Measurements from ENCODE around the gene TNRC6A. TPM values are rescaled to one million over a fixed set of nuclear protein-coding genes. Genes with fewer than 3 reads are reported as not detected.
A peak's percentile ranks its signal among the peaks of the same experiment; 100 is the strongest.
"Not testable (repeated sequence)": the region's sequence is repeated elsewhere in the genome, so short reads cannot be mapped to it uniquely, and the experiment has no call there.

Gene TNRC6A
- total and polyA plus RNA-seq, 2 experiments from 2014 or later, result 93.1 to 124 TPM

DNA sequence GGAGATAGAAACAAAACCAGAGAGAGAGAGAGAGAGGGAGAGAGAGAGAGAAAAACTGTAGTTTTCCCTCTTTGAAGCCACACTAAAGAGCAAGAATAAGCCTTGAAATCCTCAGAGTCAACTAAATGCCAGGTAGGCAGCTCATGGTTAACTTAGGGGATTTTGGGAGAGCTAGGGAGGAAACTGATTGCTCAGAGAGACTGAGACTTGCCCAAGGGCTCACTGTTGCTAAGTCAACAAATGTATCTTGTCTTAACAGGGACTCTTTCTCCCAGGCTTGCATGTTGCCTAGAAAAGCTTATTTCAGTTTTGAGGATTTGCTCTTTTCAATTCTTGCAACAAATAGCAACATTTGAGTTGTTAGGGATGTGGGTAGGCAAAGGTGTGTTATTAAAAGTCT lies 111.8 kb downstream of the TNRC6A start:
- ATAC-seq, result no peak
- no peak overlapping the region for H3K4me3 ChIP-seq
- H3K36me3 ChIP-seq (ENCODE audit: insufficient read depth), result no peaks in the 10 kb centered on the region
- no peaks in the 10 kb centered on the region for H3K36me3 Mint-ChIP-seq (ENCODE audit: low read depth)
- H3K27ac Mint-ChIP-seq, result no peak overlapping the region
- no peaks in the 10 kb centered on the region for H3K27me3 ChIP-seq (ENCODE audit: insufficient read depth)
- no peak overlapping the region for H2AFZ ChIP-seq
- no peak overlapping the region for H3K27ac ChIP-seq (ENCODE audit: low read depth)
- H3K9me2 ChIP-seq (ENCODE audit: insufficient read depth), result no peaks in the 10 kb centered on the region
- H3K4me1 ChIP-seq (ENCODE audit: insufficient read depth), result no peaks in the 10 kb centered on the region
- H3K79me2 ChIP-seq (replicated peaks; ENCODE audit: insufficient read depth), result no peaks in the 10 kb centered on the region
- no peak overlapping the region for H3K4me2 ChIP-seq
- H4K20me1 ChIP-seq (replicated peaks; ENCODE audit: insufficient read depth), result no peaks in the 10 kb centered on the region
- no peak for TF ChIP-seq CREB1 (CRISPR knock-in tag; IDR thresholded peaks at IDR 0.05; ENCODE audit: low read depth)
- H3K27me3 Mint-ChIP-seq (ENCODE audit: insufficient read depth, low read depth, poor library complexity), result peaks cover 9% of the 10 kb centered on the region
- no peaks in the 10 kb centered on the region for H3K9me3 Mint-ChIP-seq
- H3K4me1 Mint-ChIP-seq, result no peaks in the 10 kb centered on the region
- no peak for DNase-seq (ENCODE audit: low spot score)
- H3K4me3 Mint-ChIP-seq, result no peak overlapping the region
- H3F3A ChIP-seq (replicated peaks; ENCODE audit: low read depth), result no peaks in the 10 kb centered on the region

DNA sequence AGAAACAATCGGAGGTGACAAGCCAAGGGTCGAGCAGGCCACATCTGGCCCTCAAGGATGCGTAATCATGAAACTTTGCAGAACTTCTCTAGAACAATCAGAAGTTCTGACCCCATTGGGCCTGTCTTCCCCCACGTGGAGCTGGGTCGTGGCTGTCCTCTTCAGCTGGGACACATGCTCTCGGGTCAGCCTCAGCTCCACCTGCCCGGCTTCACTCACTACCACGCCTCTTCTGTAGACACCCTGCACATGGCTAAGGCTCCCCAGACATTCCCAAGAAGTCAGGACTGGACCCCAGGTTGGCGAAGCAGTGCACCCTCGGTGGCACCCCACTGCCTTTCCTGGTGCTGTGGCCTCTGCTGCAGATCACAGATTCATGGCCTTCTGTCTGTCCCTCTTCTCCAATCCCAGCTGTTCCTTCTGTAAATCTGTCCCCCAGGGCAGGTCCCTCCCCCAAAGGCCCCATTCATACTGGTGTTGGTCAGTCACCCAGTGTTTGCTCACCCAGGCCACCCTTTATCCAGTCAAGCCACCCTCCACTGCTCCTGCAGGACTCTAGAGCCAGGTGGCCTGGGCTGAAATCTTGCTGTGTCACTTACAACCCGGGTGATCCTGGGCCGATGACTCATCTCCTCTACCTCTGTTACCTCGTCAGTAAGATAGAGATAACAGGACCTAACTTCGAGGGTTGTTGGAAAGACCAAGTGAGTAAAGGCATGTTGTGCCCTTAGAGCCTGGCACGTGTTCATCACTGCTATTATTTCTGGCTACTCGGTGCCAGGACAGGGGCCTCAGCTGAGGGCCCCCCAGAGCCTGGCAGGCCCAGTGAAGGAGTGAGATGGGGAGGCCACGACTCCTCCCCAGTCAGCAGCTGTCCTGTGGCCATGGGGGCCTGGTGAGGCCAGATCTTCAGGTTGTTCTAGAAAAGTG lies 114.9 kb downstream of the TNRC6A start:
- Histone ChIP-seq H3K4me3 (no peak overlapping the region), H3F3A (replicated peaks; ENCODE audit: low read depth) (no peaks in the 10 kb centered on the region), H3K36me3 (ENCODE audit: insufficient read depth) (no peaks in the 10 kb centered on the region), H3K79me2 (replicated peaks; ENCODE audit: insufficient read depth) (no peaks in the 10 kb centered on the region), H3K4me1 (ENCODE audit: insufficient read depth) (no peaks in the 10 kb centered on the region), H4K20me1 (replicated peaks; ENCODE audit: insufficient read depth) (no peaks in the 10 kb centered on the region), H2AFZ (no peak overlapping the region), H3K27me3 (ENCODE audit: insufficient read depth) (no peaks in the 10 kb centered on the region), H3K27ac (ENCODE audit: low read depth) (no peak overlapping the region), H3K4me2 (no peak overlapping the region), H3K9me2 (ENCODE audit: insufficient read depth) (no peaks in the 10 kb centered on the region)
- Mint-ChIP-seq H3K36me3 (ENCODE audit: low read depth) (no peaks in the 10 kb centered on the region), H3K4me1 (no peaks in the 10 kb centered on the region), H3K27ac (peak overlapping the region; percentile 97), H3K4me3 (no peak overlapping the region), H3K27me3 (ENCODE audit: insufficient read depth, low read depth, poor library complexity) (peaks cover 8% of the 10 kb centered on the region), H3K9me3 (no peaks in the 10 kb centered on the region)
- TF ChIP-seq ZNF114 (CRISPR knock-in tag; IDR thresholded peaks at IDR 0.05) (no peak), POLR2AphosphoS5 (IDR thresholded peaks at IDR 0.05; ENCODE audit: low read depth) (no peak), NANOG (IDR thresholded peaks at IDR 0.05; ENCODE audit: borderline replicate concordance) (no peak), JUNB (IDR thresholded peaks at IDR 0.05; ENCODE audit: unreplicated experiment) (no peak), EZH2phosphoT487 (IDR thresholded peaks at IDR 0.05; ENCODE audit: unreplicated experiment) (no peak), EZH2 (IDR thresholded peaks at IDR 0.05; ENCODE audit: low read depth, unreplicated experiment) (no peak), CREB1 (CRISPR knock-in tag; IDR thresholded peaks at IDR 0.05; ENCODE audit: low read depth) (no peak), STAT1 (IDR thresholded peaks at IDR 0.05; ENCODE audit: unreplicated experiment) (no peak)
- TF ChIP-seq, protein P1, sequence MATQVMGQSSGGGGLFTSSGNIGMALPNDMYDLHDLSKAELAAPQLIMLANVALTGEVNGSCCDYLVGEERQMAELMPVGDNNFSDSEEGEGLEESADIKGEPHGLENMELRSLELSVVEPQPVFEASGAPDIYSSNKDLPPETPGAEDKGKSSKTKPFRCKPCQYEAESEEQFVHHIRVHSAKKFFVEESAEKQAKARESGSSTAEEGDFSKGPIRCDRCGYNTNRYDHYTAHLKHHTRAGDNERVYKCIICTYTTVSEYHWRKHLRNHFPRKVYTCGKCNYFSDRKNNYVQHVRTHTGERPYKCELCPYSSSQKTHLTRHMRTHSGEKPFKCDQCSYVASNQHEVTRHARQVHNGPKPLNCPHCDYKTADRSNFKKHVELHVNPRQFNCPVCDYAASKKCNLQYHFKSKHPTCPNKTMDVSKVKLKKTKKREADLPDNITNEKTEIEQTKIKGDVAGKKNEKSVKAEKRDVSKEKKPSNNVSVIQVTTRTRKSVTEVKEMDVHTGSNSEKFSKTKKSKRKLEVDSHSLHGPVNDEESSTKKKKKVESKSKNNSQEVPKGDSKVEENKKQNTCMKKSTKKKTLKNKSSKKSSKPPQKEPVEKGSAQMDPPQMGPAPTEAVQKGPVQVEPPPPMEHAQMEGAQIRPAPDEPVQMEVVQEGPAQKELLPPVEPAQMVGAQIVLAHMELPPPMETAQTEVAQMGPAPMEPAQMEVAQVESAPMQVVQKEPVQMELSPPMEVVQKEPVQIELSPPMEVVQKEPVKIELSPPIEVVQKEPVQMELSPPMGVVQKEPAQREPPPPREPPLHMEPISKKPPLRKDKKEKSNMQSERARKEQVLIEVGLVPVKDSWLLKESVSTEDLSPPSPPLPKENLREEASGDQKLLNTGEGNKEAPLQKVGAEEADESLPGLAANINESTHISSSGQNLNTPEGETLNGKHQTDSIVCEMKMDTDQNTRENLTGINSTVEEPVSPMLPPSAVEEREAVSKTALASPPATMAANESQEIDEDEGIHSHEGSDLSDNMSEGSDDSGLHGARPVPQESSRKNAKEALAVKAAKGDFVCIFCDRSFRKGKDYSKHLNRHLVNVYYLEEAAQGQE (IDR thresholded peaks at IDR 0.05; ENCODE audit: unreplicated experiment), result no peak
- TF ChIP-seq, protein P2, sequence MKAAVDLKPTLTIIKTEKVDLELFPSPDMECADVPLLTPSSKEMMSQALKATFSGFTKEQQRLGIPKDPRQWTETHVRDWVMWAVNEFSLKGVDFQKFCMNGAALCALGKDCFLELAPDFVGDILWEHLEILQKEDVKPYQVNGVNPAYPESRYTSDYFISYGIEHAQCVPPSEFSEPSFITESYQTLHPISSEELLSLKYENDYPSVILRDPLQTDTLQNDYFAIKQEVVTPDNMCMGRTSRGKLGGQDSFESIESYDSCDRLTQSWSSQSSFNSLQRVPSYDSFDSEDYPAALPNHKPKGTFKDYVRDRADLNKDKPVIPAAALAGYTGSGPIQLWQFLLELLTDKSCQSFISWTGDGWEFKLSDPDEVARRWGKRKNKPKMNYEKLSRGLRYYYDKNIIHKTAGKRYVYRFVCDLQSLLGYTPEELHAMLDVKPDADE (IDR thresholded peaks at IDR 0.05), result no peak
- DNase-seq (ENCODE audit: low spot score), result no peak
- ATAC-seq, result no peak

DNA sequence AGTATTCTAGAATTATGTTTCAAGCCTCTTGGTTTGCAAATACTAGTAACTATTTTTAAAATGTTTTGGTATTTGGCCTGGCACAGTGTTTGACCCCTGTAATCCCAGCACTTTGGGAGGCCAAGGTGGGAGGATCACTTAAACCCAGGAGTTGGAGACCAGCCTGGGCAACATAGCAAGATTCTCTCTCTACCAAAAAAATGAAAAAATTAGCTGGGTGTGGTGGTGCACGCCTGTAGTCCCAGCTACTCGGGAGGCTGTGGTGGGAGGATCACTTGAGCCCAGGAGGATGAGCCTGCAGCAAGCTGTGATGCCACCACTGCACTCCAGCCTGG lies 115.5 kb downstream of the TNRC6A start:
- H3K79me2 ChIP-seq (replicated peaks; ENCODE audit: insufficient read depth); H3K9me2 ChIP-seq (ENCODE audit: insufficient read depth); H3K27me3 ChIP-seq (ENCODE audit: insufficient read depth); H3K36me3 ChIP-seq (ENCODE audit: insufficient read depth); H3K27me3 Mint-ChIP-seq (ENCODE audit: insufficient read depth, low read depth, poor library complexity); H3K9me3 Mint-ChIP-seq; H3K27ac Mint-ChIP-seq; H3K4me3 Mint-ChIP-seq; H3K4me2 ChIP-seq; H4K20me1 ChIP-seq (replicated peaks; ENCODE audit: insufficient read depth); H3K4me1 Mint-ChIP-seq; ATAC-seq; H3K36me3 Mint-ChIP-seq (ENCODE audit: low read depth); H2AFZ ChIP-seq; H3K4me1 ChIP-seq (ENCODE audit: insufficient read depth); DNase-seq (ENCODE audit: low spot score); H3K27ac ChIP-seq (ENCODE audit: low read depth); H3K4me3 ChIP-seq; H3F3A ChIP-seq (replicated peaks; ENCODE audit: low read depth): not testable (repeated sequence)
